Lower lobe of right lung (tissue), 2 donors: ENCODE data around the gene KLK1. TPM values are rescaled to one million over a fixed set of nuclear protein-coding genes. Genes with fewer than 3 reads are reported as not detected.

Experiments
- ATAC-seq, 2 donors: fragments of 200-7000 bp; cut with Tn5 transposase; one replicate each; pipeline ENCODE4 v1.9.1; 2020 to 2022; ENCODE audit warnings: mild to moderate bottlenecking in 2 of 2, moderate library complexity in 2 of 2
- DNase-seq: peaks from one replicate; pipeline ENCODE4 v3.0.0-alpha.2; 2020
- H3K27ac ChIP-seq: fragments of 200-600 bp; one replicate; pipeline ENCODE4 v1.8.0; 2022
- H3K27me3 ChIP-seq: fragments of 200-600 bp; one replicate; pipeline ENCODE4 v1.8.0; 2022; ENCODE audit warnings: low read depth
- H3K36me3 ChIP-seq: fragments of 200-600 bp; one replicate; pipeline ENCODE4 v1.8.0; 2022; ENCODE audit warnings: mild to moderate bottlenecking
- H3K4me1 ChIP-seq: fragments of 200-600 bp; one replicate; pipeline ENCODE4 v1.8.0; 2022
- H3K4me3 ChIP-seq: fragments of 200-600 bp; one replicate; pipeline ENCODE4 v1.8.0; 2022; ENCODE audit warnings: mild to moderate bottlenecking
- H3K9me3 ChIP-seq: fragments of 200-600 bp; one replicate; pipeline ENCODE4 v1.8.0; 2022
- intact Hi-C: fragments of 100-400 bp; cut with DNase I; formaldehyde crosslinking; loops from one replicate; pipeline ENCODE4 v1.11.0; 2022
- total RNA-seq: library from RNA; stranded (reverse); fragmentation: NEBNext Ultra II Directional; extraction: Animal tissue kit (Norgen Biotek cat#: 25700); gene quantifications from one replicate; pipeline ENCODE4 v1.2.1, GENCODE V29; 2021
- TF ChIP-seq, protein P1 (sequence below): fragments of 200-600 bp; IDR thresholded peaks from one replicate; pipeline ENCODE4 v1.8.0; 2022; ENCODE audit warnings: antibody characterized with exemption, mild to moderate bottlenecking
- donor health status: DM: no; HTN: yes; CAD: no; lungs with severe emphysema.

KLK1 gene
- total RNA-seq, 1 donor from 2014 or later, result 1.9 TPM

DNA sequence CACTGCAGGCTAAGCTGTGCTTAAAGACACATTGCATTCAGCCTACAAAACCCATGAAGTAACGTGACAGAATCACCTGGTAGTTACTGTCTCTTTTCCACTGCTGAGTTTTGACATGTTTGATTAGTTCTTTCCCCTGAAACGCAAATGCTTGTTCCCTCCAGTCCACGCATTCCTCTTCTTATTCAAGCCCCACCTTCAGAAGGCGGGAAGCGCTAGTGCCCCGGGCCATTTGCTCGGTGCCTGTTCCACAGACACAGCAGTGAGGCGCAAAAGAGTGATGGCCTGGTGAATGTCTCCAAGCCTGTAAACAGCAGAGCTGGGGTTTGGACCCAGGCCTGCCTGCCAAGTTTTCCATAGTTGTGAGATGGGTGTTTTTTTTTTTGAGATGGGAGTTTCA lies 22.5 kb downstream of the KLK1 start:
- Histone ChIP-seq H3K36me3 (peaks cover 50% of the 10 kb centered on the region), H3K4me1 (peaks cover 17% of the 10 kb centered on the region), H3K9me3 (no peaks in the 10 kb centered on the region), H3K4me3 (no peak overlapping the region), H3K27ac (no peak overlapping the region), H3K27me3 (no peaks in the 10 kb centered on the region)
- TF ChIP-seq, protein P1, sequence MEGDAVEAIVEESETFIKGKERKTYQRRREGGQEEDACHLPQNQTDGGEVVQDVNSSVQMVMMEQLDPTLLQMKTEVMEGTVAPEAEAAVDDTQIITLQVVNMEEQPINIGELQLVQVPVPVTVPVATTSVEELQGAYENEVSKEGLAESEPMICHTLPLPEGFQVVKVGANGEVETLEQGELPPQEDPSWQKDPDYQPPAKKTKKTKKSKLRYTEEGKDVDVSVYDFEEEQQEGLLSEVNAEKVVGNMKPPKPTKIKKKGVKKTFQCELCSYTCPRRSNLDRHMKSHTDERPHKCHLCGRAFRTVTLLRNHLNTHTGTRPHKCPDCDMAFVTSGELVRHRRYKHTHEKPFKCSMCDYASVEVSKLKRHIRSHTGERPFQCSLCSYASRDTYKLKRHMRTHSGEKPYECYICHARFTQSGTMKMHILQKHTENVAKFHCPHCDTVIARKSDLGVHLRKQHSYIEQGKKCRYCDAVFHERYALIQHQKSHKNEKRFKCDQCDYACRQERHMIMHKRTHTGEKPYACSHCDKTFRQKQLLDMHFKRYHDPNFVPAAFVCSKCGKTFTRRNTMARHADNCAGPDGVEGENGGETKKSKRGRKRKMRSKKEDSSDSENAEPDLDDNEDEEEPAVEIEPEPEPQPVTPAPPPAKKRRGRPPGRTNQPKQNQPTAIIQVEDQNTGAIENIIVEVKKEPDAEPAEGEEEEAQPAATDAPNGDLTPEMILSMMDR, result no peak
- DNase-seq, result no peak
- intact Hi-C loops, result no loop called here
- ATAC-seq, result no peak

DNA sequence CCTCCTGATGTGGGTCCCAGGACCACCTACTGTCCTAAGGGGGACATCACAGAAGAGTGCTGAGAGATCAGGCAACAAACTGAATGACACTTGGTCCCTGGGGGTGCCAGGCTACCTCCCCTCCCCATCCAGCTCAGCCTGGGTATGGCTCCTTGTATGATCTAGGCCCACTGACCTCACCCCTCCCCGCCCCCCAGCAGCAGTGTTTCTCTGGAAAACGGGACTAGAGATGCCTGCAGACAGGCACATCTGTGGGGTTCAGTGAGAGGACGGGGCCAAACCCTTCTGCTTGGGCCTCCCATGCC lies 24.1 kb downstream of the KLK1 start:
- H3K27ac ChIP-seq, result no peak overlapping the region
- no peaks in the 10 kb centered on the region for H3K9me3 ChIP-seq
- H3K4me3 ChIP-seq, result no peak overlapping the region
- H3K36me3 ChIP-seq, result peaks cover 50% of the 10 kb centered on the region
- intact Hi-C loops, result no loop called here
- DNase-seq, result no peak
- H3K27me3 ChIP-seq, result no peaks in the 10 kb centered on the region
- no peak for ATAC-seq
- TF ChIP-seq, protein P1, result no peak
- H3K4me1 ChIP-seq, result peaks cover 17% of the 10 kb centered on the region

DNA sequence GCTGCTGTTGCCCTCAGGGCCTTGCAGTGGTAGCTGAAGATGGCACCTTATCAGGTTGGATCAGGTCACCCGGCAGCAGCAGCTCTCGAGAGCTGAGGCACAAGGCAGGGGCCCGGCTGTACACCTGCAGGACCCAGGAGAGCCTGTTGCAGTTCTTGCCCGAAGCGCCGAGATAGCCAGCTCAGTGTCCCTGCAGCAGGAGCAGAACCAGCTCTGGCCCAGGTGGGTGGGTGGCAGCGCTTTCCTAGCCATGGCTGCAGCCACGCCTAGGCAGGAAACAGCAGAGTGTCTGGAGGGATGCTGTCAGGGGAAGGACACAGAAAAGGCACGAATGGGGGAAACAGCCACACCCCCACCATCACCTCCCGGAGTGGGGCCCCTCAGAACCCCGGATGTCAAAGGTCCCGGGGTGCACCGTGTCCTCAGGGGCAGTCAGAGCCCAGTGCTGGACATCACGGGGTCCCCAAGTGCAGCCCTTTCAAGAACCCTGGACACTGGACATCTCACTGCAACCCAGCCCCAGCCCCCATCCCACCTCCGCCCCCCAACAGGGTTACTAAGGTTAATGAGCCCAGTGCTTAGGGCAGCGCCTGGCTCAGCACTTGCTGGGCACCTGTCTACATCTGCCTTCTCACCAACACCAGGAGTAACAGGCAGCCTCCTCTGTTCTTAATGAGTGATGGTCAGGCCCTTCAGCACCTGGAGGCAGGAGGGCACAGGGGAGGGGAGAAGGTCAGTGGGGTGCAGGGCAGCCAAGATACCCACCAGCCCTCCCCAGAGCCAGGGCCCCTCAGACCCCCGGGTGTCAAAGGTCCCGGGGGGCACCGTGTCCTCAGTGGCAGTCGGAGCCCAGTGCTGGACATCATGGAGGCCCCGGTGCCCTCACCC lies 24.7 kb downstream of the KLK1 start:
- intact Hi-C loops, result no loop called here
- H3K4me1 ChIP-seq, result peaks cover 17% of the 10 kb centered on the region
- no peak overlapping the region for H3K4me3 ChIP-seq
- TF ChIP-seq, protein P1, result no peak
- no peaks in the 10 kb centered on the region for H3K27me3 ChIP-seq
- H3K36me3 ChIP-seq, result peaks cover 50% of the 10 kb centered on the region
- H3K9me3 ChIP-seq, result no peaks in the 10 kb centered on the region
- no peak overlapping the region for H3K27ac ChIP-seq
- no peak for DNase-seq
- ATAC-seq, result no peak

DNA sequence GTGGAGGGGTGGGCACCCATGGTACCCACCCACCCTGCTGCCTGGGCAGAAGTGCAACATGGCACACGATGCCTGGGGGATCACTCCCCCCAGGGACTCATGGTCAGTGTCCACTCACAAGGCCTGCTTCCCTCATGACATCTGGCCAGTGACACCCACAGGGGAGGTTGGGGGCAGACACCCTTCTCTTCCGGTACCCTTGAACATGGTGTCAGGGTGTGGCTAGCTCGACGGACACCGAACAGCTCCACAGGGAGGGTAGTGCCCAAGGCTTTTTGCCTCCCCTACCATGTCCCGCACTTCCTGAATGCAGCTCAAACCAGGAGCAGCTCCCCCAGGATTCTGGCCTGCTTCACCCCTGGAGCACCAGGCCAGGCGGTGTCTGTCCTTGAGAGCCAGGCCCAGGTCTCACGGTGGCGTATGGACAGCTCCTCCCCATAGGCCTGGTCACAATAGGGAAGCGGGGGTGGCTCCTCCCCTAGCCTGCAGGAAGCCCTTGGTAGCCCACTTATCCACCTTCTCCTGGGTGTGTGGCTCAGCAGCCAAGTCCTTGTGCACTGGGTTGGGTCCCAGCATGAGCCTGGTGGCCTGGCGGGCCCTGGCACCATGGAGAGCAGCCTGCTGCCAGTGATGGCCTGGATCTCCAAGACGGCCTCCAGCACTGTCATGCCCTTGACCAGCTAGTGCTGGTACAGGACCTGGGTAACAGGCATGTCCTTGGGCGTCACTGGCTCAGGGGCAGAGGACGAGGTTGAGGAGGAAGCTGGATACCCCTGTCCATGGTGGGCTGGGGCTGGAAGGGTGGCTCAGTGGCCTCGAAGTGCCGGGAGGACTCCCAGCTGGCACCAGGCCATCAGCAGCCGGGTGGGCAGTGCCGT lies 25.6 kb downstream of the KLK1 start:
- DNase-seq (no peak), ATAC-seq (no peak)
- Histone ChIP-seq H3K4me3 (no peak overlapping the region), H3K9me3 (no peaks in the 10 kb centered on the region), H3K4me1 (peaks cover 8% of the 10 kb centered on the region), H3K36me3 (peaks cover 50% of the 10 kb centered on the region), H3K27ac (no peak overlapping the region), H3K27me3 (no peaks in the 10 kb centered on the region)
- TF ChIP-seq, protein P1, result no peak
- intact Hi-C loops, result no loop called here

DNA sequence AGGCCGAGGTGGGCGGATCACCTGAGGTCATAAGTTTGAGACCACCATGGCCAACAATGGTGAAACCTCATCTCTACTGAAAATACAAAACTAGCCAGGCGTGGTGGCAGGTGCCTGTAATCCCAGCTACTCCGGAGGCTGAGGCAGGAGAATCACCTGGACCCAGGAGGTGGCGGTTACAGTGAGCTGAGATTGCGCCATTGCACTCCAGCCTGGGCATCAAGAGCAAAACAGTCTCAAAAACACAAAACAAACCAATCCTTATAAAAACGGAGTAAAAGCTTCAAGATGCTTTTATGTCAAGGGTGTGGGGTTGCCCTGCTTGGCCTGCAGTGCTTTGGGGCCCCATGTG lies 26.2 kb downstream of the KLK1 start:
- H3K36me3 ChIP-seq, result peaks cover 50% of the 10 kb centered on the region

More for the DNA sequence above, 26.2 kb downstream of the KLK1 start:
- Histone ChIP-seq H3K9me3 (no peaks in the 10 kb centered on the region), H3K4me3 (no peak overlapping the region), H3K27me3 (no peaks in the 10 kb centered on the region), H3K4me1 (peaks cover 2% of the 10 kb centered on the region), H3K27ac (no peak overlapping the region)
- DNase-seq, result no peak
- intact Hi-C loops, result no loop called here
- no peak for ATAC-seq
- TF ChIP-seq, protein P1, result no peak
